ENCODE results near the gene DDI2.
"Not testable (repeated sequence)": the region's sequence is repeated elsewhere in the genome, so short reads cannot be mapped to it uniquely, and the experiment has no call there.

The DDI2 gene

GRCh38 chr1:15637826-15638225, 20.6 kb downstream of the DDI2 start:
- H3K36me3 ChIP-seq (ENCODE audit: control insufficient read depth in 1 of 2, insufficient read depth in 2 of 2, low read length in 2 of 2) = peaks cover 30 to 79% of the 10 kb centered on the region in 2 donors

GRCh38 chr1:15639262-15639661, 22.0 kb downstream of the DDI2 start:
- H3K4me1 ChIP-seq (ENCODE audit: control insufficient read depth in 1 of 2, insufficient read depth in 2 of 2, low read length in 2 of 2) = no peaks in the 10 kb centered on the region
- H3K9ac ChIP-seq (ENCODE audit: low read depth in 1 of 2, low read length in 2 of 2) = no peak overlapping the region
- no peaks in the 10 kb centered on the region for H3K9me3 ChIP-seq (ENCODE audit: control insufficient read depth in 1 of 2, low read length in 2 of 2)
- no peak overlapping the region for H3K4me3 ChIP-seq (ENCODE audit: low read depth in 1 of 2, low read length in 2 of 2)
- H3K27ac ChIP-seq (ENCODE audit: low read depth, low read length) = no peak overlapping the region
- H3K27me3 ChIP-seq (ENCODE audit: control insufficient read depth in 1 of 2, insufficient read depth in 2 of 2, low read length in 2 of 2) = no peaks in the 10 kb centered on the region
- peaks cover 21 to 78% of the 10 kb centered on the region in 2 donors for H3K36me3 ChIP-seq (ENCODE audit: control insufficient read depth in 1 of 2, insufficient read depth in 2 of 2, low read length in 2 of 2)

More at GRCh38 chr1:15637826-15638225, 20.6 kb downstream of the DDI2 start:
- Histone ChIP-seq H3K27me3 (ENCODE audit: control insufficient read depth in 1 of 2, insufficient read depth in 2 of 2, low read length in 2 of 2) (no peaks in the 10 kb centered on the region), H3K9me3 (ENCODE audit: control insufficient read depth in 1 of 2, low read length in 2 of 2) (no peaks in the 10 kb centered on the region), H3K27ac (ENCODE audit: low read depth, low read length) (no peak overlapping the region), H3K4me1 (ENCODE audit: control insufficient read depth in 1 of 2, insufficient read depth in 2 of 2, low read length in 2 of 2) (no peaks in the 10 kb centered on the region), H3K4me3 (ENCODE audit: low read depth in 1 of 2, low read length in 2 of 2) (no peak overlapping the region), H3K9ac (ENCODE audit: low read depth in 1 of 2, low read length in 2 of 2) (no peak overlapping the region)

GRCh38 chr1:15639931-15640330, 22.7 kb downstream of the DDI2 start:
- peaks cover 21 to 74% of the 10 kb centered on the region in 2 donors for H3K36me3 ChIP-seq (ENCODE audit: control insufficient read depth in 1 of 2, insufficient read depth in 2 of 2, low read length in 2 of 2)
- no peaks in the 10 kb centered on the region for H3K9me3 ChIP-seq (ENCODE audit: control insufficient read depth in 1 of 2, low read length in 2 of 2)
- H3K4me1 ChIP-seq (ENCODE audit: control insufficient read depth in 1 of 2, insufficient read depth in 2 of 2, low read length in 2 of 2) = no peaks in the 10 kb centered on the region
- H3K27ac ChIP-seq (ENCODE audit: low read depth, low read length) = no peak overlapping the region
- no peak overlapping the region for H3K9ac ChIP-seq (ENCODE audit: low read depth in 1 of 2, low read length in 2 of 2)
- H3K4me3 ChIP-seq (ENCODE audit: low read depth in 1 of 2, low read length in 2 of 2) = no peak overlapping the region
- no peaks in the 10 kb centered on the region for H3K27me3 ChIP-seq (ENCODE audit: control insufficient read depth in 1 of 2, insufficient read depth in 2 of 2, low read length in 2 of 2)

- no peak overlapping the region for H3K27ac ChIP-seq (ENCODE audit: low read depth, low read length)
- no peak overlapping the region for H3K9ac ChIP-seq (ENCODE audit: low read depth in 1 of 2, low read length in 2 of 2)
- H3K27me3 ChIP-seq (ENCODE audit: control insufficient read depth in 1 of 2, insufficient read depth in 2 of 2, low read length in 2 of 2) = no peaks in the 10 kb centered on the region
- no peaks in the 10 kb centered on the region for H3K4me1 ChIP-seq (ENCODE audit: control insufficient read depth in 1 of 2, insufficient read depth in 2 of 2, low read length in 2 of 2)
- no peak overlapping the region for H3K4me3 ChIP-seq (ENCODE audit: low read depth in 1 of 2, low read length in 2 of 2)
- peaks cover 24 to 75% of the 10 kb centered on the region in 2 donors for H3K36me3 ChIP-seq (ENCODE audit: control insufficient read depth in 1 of 2, insufficient read depth in 2 of 2, low read length in 2 of 2)
- no peaks in the 10 kb centered on the region for H3K9me3 ChIP-seq (ENCODE audit: control insufficient read depth in 1 of 2, low read length in 2 of 2)
Measured at GRCh38 chr1:15640667-15641066, 23.4 kb downstream of the DDI2 start.

GRCh38 chr1:15649937-15650336, 32.7 kb downstream of the DDI2 start:
- H3K9me3 ChIP-seq (ENCODE audit: control insufficient read depth in 1 of 2, low read length in 2 of 2) = no peaks in the 10 kb centered on the region
- peaks cover 25 to 76% of the 10 kb centered on the region in 2 donors for H3K36me3 ChIP-seq (ENCODE audit: control insufficient read depth in 1 of 2, insufficient read depth in 2 of 2, low read length in 2 of 2)
- no peaks in the 10 kb centered on the region for H3K4me1 ChIP-seq (ENCODE audit: control insufficient read depth in 1 of 2, insufficient read depth in 2 of 2, low read length in 2 of 2)
- no peak overlapping the region for H3K9ac ChIP-seq (ENCODE audit: low read depth in 1 of 2, low read length in 2 of 2)
- no peak overlapping the region for H3K4me3 ChIP-seq (ENCODE audit: low read depth in 1 of 2, low read length in 2 of 2)
- H3K27ac ChIP-seq (ENCODE audit: low read depth, low read length) = no peak overlapping the region
- H3K27me3 ChIP-seq (ENCODE audit: control insufficient read depth in 1 of 2, insufficient read depth in 2 of 2, low read length in 2 of 2) = no peaks in the 10 kb centered on the region

GRCh38 chr1:15650433-15650832, 33.2 kb downstream of the DDI2 start:
- Histone ChIP-seq H3K36me3 (ENCODE audit: control insufficient read depth in 1 of 2, insufficient read depth in 2 of 2, low read length in 2 of 2) (peaks cover 21 to 76% of the 10 kb centered on the region in 2 donors), H3K27ac (ENCODE audit: low read depth, low read length) (no peak overlapping the region), H3K9ac (ENCODE audit: low read depth in 1 of 2, low read length in 2 of 2) (no peak overlapping the region)

GRCh38 chr1:15652130-15652529, 34.9 kb downstream of the DDI2 start:
- not testable (repeated sequence) for H3K4me3 ChIP-seq (ENCODE audit: low read depth in 1 of 2, low read length in 2 of 2); H3K27ac ChIP-seq (ENCODE audit: low read depth, low read length); H3K9me3 ChIP-seq (ENCODE audit: control insufficient read depth in 1 of 2, low read length in 2 of 2); H3K4me1 ChIP-seq (ENCODE audit: control insufficient read depth in 1 of 2, insufficient read depth in 2 of 2, low read length in 2 of 2); H3K9ac ChIP-seq (ENCODE audit: low read depth in 1 of 2, low read length in 2 of 2); H3K27me3 ChIP-seq (ENCODE audit: control insufficient read depth in 1 of 2, insufficient read depth in 2 of 2, low read length in 2 of 2)
- H3K36me3 ChIP-seq (ENCODE audit: control insufficient read depth in 1 of 2, insufficient read depth in 2 of 2, low read length in 2 of 2) = peaks cover 21 to 72% of the 10 kb centered on the region in 2 donors

More at GRCh38 chr1:15650433-15650832, 33.2 kb downstream of the DDI2 start:
- Histone ChIP-seq H3K4me1 (ENCODE audit: control insufficient read depth in 1 of 2, insufficient read depth in 2 of 2, low read length in 2 of 2) (no peaks in the 10 kb centered on the region), H3K9me3 (ENCODE audit: control insufficient read depth in 1 of 2, low read length in 2 of 2) (no peaks in the 10 kb centered on the region), H3K27me3 (ENCODE audit: control insufficient read depth in 1 of 2, insufficient read depth in 2 of 2, low read length in 2 of 2) (no peaks in the 10 kb centered on the region), H3K4me3 (ENCODE audit: low read depth in 1 of 2, low read length in 2 of 2) (no peak overlapping the region)

- Histone ChIP-seq H3K4me1 (ENCODE audit: control insufficient read depth in 1 of 2, insufficient read depth in 2 of 2, low read length in 2 of 2) (no peaks in the 10 kb centered on the region), H3K9me3 (ENCODE audit: control insufficient read depth in 1 of 2, low read length in 2 of 2) (no peaks in the 10 kb centered on the region), H3K27me3 (ENCODE audit: control insufficient read depth in 1 of 2, insufficient read depth in 2 of 2, low read length in 2 of 2) (no peaks in the 10 kb centered on the region), H3K36me3 (ENCODE audit: control insufficient read depth in 1 of 2, insufficient read depth in 2 of 2, low read length in 2 of 2) (peaks cover 24 to 71% of the 10 kb centered on the region in 2 donors), H3K9ac (ENCODE audit: low read depth in 1 of 2, low read length in 2 of 2) (no peak overlapping the region), H3K4me3 (ENCODE audit: low read depth in 1 of 2, low read length in 2 of 2) (no peak overlapping the region), H3K27ac (ENCODE audit: low read depth, low read length) (no peak overlapping the region)
Measured at GRCh38 chr1:15654091-15654690, 36.9 kb downstream of the DDI2 start.

GRCh38 chr1:15656464-15656863, 39.2 kb downstream of the DDI2 start:
- Histone ChIP-seq H3K36me3 (ENCODE audit: control insufficient read depth in 1 of 2, insufficient read depth in 2 of 2, low read length in 2 of 2) (peaks cover 40 to 71% of the 10 kb centered on the region in 2 donors), H3K27ac (ENCODE audit: low read depth, low read length) (no peak overlapping the region)

GRCh38 chr1:15657021-15657420, 39.8 kb downstream of the DDI2 start:
- no peak overlapping the region for H3K9ac ChIP-seq (ENCODE audit: low read depth in 1 of 2, low read length in 2 of 2)
- no peaks in the 10 kb centered on the region for H3K27me3 ChIP-seq (ENCODE audit: control insufficient read depth in 1 of 2, insufficient read depth in 2 of 2, low read length in 2 of 2)
- peaks cover 40 to 70% of the 10 kb centered on the region in 2 donors for H3K36me3 ChIP-seq (ENCODE audit: control insufficient read depth in 1 of 2, insufficient read depth in 2 of 2, low read length in 2 of 2)
- no peak overlapping the region for H3K4me3 ChIP-seq (ENCODE audit: low read depth in 1 of 2, low read length in 2 of 2)
- H3K27ac ChIP-seq (ENCODE audit: low read depth, low read length) = no peak overlapping the region
- no peaks in the 10 kb centered on the region for H3K4me1 ChIP-seq (ENCODE audit: control insufficient read depth in 1 of 2, insufficient read depth in 2 of 2, low read length in 2 of 2)
- no peaks in the 10 kb centered on the region for H3K9me3 ChIP-seq (ENCODE audit: control insufficient read depth in 1 of 2, low read length in 2 of 2)

More at GRCh38 chr1:15656464-15656863, 39.2 kb downstream of the DDI2 start:
- Histone ChIP-seq H3K9me3 (ENCODE audit: control insufficient read depth in 1 of 2, low read length in 2 of 2) (no peaks in the 10 kb centered on the region), H3K27me3 (ENCODE audit: control insufficient read depth in 1 of 2, insufficient read depth in 2 of 2, low read length in 2 of 2) (no peaks in the 10 kb centered on the region), H3K4me3 (ENCODE audit: low read depth in 1 of 2, low read length in 2 of 2) (no peak overlapping the region), H3K9ac (ENCODE audit: low read depth in 1 of 2, low read length in 2 of 2) (no peak overlapping the region), H3K4me1 (ENCODE audit: control insufficient read depth in 1 of 2, insufficient read depth in 2 of 2, low read length in 2 of 2) (no peaks in the 10 kb centered on the region)
